NCI-H1417 (cell line): ENCODE data around the gene YWHAQ.
"Not testable (repeated sequence)": the region's sequence is repeated elsewhere in the genome, so short reads cannot be mapped to it uniquely, and the experiment has no call there.

Experiments used
- DNase-seq, 3 experiments: peaks; one replicate each; lab custom pipeline; 2025; lab: John Stamatoyannopoulos, UW

YWHAQ gene

GRCh38 chr2:9552219-9553178 lies 78.3 kb downstream of the YWHAQ start:
- no peak for DNase-seq

- not testable (repeated sequence) for DNase-seq
Measured at GRCh38 chr2:9550859-9551391, 79.9 kb downstream of the YWHAQ start.

- DNase-seq: no peak
Measured at GRCh38 chr2:9549420-9549819, 81.4 kb downstream of the YWHAQ start.

- DNase-seq: no peak
Measured at GRCh38 chr2:9548506-9548905, 82.3 kb downstream of the YWHAQ start.

- DNase-seq: no peak
Measured at GRCh38 chr2:9547262-9547991, 83.4 kb downstream of the YWHAQ start.

DNA sequence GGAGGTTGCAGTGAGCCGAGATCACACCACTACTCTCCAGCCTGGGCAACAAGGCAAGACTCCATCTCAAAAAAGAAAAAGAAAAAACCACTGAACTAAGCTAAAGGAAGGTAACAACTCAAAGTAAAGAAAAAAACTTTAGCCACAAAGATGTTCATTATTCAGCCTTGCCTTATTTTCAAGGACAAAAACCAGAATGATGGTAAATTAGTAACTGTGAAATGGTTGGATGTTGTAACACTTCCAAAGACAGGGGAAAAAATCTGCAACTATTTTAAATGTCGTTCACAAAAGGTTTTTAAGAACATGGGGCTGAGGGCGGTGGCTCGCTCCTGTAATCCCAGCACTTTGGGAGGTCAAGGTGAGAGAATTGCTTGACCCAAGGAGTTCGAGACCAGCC lies 85.3 kb downstream of the YWHAQ start:
- no peak for DNase-seq

- no peak for DNase-seq
Measured at GRCh38 chr2:9543557-9543956, 87.2 kb downstream of the YWHAQ start.

- no peak for DNase-seq
Measured at GRCh38 chr2:9539531-9539930, 91.3 kb downstream of the YWHAQ start.

- no peak for DNase-seq
Measured at GRCh38 chr2:9538000-9538507, 92.7 kb downstream of the YWHAQ start.

DNA sequence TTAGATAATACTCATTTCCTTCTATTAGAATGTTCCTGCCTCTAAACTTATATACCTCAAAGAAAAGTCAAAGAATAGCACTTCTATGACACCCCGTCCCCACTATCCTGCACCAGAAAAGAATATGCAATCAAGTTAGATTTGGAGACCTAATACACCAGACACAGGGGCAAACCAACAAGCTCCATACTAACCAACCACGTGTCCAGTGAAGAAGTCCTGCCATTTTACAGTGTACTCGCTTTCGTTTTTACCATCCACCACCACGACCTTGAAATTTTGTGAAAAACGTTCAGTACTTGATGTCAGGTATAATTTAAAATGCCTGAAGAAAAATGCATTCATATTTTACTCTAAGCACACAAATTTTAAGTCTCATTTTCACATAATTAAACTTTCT lies 94.3 kb downstream of the YWHAQ start:
- no peak for DNase-seq

DNA sequence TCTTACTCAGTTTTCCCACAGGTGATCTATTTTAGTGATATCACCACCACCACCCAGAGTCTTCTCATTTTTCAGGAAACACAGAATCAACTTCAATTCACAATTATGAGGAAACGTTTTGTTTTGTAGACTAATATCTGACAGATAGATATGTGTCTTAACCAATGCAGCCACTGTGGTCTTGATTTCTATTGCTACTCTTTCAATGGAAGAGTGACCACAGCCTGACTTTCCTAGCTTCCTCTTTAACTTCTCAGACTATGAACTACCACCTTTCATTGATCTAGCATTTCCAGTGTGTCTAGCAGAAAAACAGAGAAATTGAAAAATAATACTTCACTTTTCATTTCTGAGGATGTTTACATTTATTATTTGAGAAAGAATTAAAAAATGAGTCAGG lies 95.6 kb downstream of the YWHAQ start:
- no peak for DNase-seq
